Lower leg skin (tissue), 3 donors: Measurements from ENCODE around the gene SLC25A25.

Source experiments
- CTCF ChIP-seq, 3 donors: fragments of 450-650 bp; IDR thresholded peaks; one replicate each; pipeline ENCODE4 v1.5.1; 2016; ENCODE audit warnings: antibody characterized with exemption in 3 of 3, mild to moderate bottlenecking in 3 of 3, moderate library complexity in 2 of 3
- POLR2A ChIP-seq, 2 donors: fragments of 450-650 bp; IDR thresholded peaks; one replicate each; pipeline ENCODE4 v1.6.1; 2016 to 2017; ENCODE audit warnings: antibody characterized with exemption in 2 of 2, mild to moderate bottlenecking in 1 of 2, moderate library complexity in 1 of 2

GRCh38 chr9:128062846-128063831 lies 4.9 kb upstream of the SLC25A25 start:
- no peak for TF ChIP-seq CTCF (IDR thresholded peaks at IDR 0.05)
- no peak for TF ChIP-seq POLR2A (IDR thresholded peaks at IDR 0.05)
